Glutamatergic neuron (in vitro differentiated cells): ENCODE measurements around the gene DEPDC5. TPM values are rescaled to one million over a fixed set of nuclear protein-coding genes. Genes with fewer than 3 reads are reported as not detected.

Source experiments
- DNase-seq: peaks from one replicate; pipeline ENCODE4 v3.0.0; 2022
- H3K27ac Mint-ChIP-seq: one replicate; pipeline ENCODE4 v1.8.0; 2020; ENCODE audit warnings: mild to moderate bottlenecking, mixed read lengths, inconsistent platforms; ENCODE audit not compliant: unreplicated experiment
- H3K27me3 Mint-ChIP-seq: one replicate; pipeline ENCODE4 v1.8.0; 2020; ENCODE audit warnings: mild to moderate bottlenecking, moderate library complexity, mixed read lengths, inconsistent platforms; ENCODE audit not compliant: unreplicated experiment
- H3K36me3 Mint-ChIP-seq: one replicate; pipeline ENCODE4 v1.8.0; 2020; ENCODE audit warnings: mild to moderate bottlenecking, mixed read lengths, inconsistent platforms; ENCODE audit not compliant: unreplicated experiment
- H3K4me1 Mint-ChIP-seq: one replicate; pipeline ENCODE4 v1.8.0; 2020; ENCODE audit warnings: mild to moderate bottlenecking, low read depth, mixed read lengths, inconsistent platforms; ENCODE audit not compliant: unreplicated experiment
- H3K4me3 Mint-ChIP-seq: one replicate; pipeline ENCODE4 v1.8.0; 2020; ENCODE audit warnings: mild to moderate bottlenecking, mixed read lengths, inconsistent platforms; ENCODE audit not compliant: unreplicated experiment
- H3K9me3 Mint-ChIP-seq: one replicate; pipeline ENCODE4 v1.8.0; 2020; ENCODE audit warnings: mild to moderate bottlenecking, moderate library complexity, mixed read lengths, inconsistent platforms; ENCODE audit not compliant: unreplicated experiment
- total RNA-seq: library from RNA; stranded (reverse); fragmentation: NEBNext Ultra II Directional; extraction: Animal tissue kit (Norgen Biotek cat#: 25700); gene quantifications from one replicate; pipeline ENCODE4 v1.2.1, GENCODE V29; 2021; ENCODE audit not compliant: unreplicated experiment
- TF ChIP-seq, protein P1 (sequence below): fragments of 200-600 bp; sonication (generic); IDR thresholded peaks from one replicate; pipeline ENCODE4 v1.5.0; 2021; ENCODE audit not compliant: partially characterized antibody, unreplicated experiment

DEPDC5 gene
- total RNA-seq, 1 donor from 2014 or later: 32.0 TPM

DNA sequence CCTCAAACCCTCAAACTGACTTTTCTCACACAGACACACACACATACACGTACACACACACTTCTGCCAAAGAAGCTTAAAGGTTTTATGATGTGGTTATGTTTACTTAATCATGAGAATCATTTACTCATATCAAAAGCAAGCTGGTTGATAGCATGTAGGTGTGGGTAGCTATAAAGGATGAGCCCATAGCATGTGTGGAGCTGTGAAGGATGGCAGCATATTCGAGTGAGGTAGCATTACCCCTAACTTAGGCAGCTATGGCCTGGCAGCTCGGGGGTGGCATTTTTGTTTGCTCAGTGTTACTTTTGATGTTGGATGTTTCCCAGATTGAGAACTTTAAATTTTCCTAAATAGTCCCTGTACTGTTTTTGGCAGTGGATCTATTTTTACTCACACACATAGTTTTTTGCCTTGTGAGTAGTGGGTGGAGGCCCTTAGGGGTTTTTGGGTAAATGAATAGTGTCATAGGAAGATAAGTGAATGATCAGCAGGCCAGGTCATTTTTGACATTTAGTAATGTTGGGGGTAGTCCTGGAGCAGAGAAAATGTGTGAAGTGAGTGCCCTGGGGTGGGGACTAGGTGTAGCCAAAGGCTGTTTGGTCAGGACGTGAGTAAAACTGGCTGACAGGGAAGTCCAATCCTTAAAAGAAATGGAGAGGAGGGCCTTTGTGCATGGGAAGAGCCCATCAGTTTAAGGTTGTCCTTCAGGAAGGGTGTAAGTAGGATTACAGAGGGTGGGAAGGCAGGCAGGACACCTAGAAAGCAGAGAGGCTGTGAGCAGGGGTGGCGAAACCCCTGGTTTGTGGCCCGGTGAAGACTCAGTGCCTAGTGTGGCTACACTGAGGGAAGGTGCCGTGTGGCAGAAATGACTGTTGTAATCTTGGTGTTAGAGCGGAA lies 197.6 kb downstream of the DEPDC5 start:
- peak overlapping the region; percentile 6 for H3K27ac Mint-ChIP-seq
- no peaks in the 10 kb centered on the region for H3K36me3 Mint-ChIP-seq
- peak overlapping the region; percentile 9 for H3K4me3 Mint-ChIP-seq
- TF ChIP-seq, protein P1, sequence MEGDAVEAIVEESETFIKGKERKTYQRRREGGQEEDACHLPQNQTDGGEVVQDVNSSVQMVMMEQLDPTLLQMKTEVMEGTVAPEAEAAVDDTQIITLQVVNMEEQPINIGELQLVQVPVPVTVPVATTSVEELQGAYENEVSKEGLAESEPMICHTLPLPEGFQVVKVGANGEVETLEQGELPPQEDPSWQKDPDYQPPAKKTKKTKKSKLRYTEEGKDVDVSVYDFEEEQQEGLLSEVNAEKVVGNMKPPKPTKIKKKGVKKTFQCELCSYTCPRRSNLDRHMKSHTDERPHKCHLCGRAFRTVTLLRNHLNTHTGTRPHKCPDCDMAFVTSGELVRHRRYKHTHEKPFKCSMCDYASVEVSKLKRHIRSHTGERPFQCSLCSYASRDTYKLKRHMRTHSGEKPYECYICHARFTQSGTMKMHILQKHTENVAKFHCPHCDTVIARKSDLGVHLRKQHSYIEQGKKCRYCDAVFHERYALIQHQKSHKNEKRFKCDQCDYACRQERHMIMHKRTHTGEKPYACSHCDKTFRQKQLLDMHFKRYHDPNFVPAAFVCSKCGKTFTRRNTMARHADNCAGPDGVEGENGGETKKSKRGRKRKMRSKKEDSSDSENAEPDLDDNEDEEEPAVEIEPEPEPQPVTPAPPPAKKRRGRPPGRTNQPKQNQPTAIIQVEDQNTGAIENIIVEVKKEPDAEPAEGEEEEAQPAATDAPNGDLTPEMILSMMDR: no peak
- H3K4me1 Mint-ChIP-seq: peaks cover 45% of the 10 kb centered on the region
- no peak for DNase-seq
- peaks cover 4% of the 10 kb centered on the region for H3K27me3 Mint-ChIP-seq
- peaks cover 4% of the 10 kb centered on the region for H3K9me3 Mint-ChIP-seq

GRCh38 chr22:31952094-31952401 lies 198.2 kb downstream of the DEPDC5 start:
- Mint-ChIP-seq H3K27ac (peak overlapping the region; percentile 6), H3K27me3 (peaks cover 4% of the 10 kb centered on the region), H3K36me3 (no peaks in the 10 kb centered on the region), H3K4me1 (peaks cover 44% of the 10 kb centered on the region), H3K9me3 (peaks cover 4% of the 10 kb centered on the region), H3K4me3 (peak overlapping the region; percentile 9)
- TF ChIP-seq, protein P1: no peak
- no peak for DNase-seq

DNA sequence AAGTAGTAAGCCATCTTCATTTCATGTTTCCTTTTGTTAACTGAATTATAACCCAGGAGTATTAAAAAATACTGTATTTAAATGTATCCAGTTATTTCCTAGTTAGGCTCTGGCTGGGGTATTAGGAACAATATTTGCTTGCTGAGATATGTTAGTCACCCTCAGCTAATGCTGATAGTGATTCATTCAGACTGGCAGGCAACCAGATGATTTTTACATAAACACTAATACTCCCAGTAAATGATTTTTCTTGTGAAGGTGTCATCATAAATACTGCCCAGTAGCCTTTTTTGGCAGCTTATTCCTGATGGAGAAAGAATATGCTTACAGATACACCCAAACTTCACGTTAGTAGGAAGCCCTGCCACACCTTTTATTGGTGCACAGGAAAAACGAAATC lies 198.7 kb downstream of the DEPDC5 start:
- peaks cover 4% of the 10 kb centered on the region for H3K27me3 Mint-ChIP-seq

DNA sequence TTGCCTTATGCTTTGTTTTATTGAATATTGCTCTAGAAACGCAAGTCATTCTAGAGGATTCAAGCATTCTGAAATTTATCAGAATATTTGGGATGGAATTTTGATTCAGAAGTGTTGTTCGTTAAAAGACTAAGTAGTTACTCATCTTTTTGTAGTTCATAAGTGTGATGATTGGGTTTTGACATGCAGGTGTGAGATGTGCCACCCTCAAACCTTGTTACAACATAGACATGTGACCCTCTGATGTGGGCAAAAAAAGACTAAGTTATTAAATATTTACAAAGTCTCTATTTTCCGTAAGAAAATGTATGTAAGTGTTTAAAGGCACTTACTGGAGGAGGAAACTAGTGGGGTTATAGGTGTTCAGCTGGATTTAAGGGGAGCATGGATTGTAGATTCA lies 199.4 kb downstream of the DEPDC5 start:
- TF ChIP-seq, protein P1: no peak
- peaks cover 36% of the 10 kb centered on the region for H3K4me1 Mint-ChIP-seq
- peaks cover 4% of the 10 kb centered on the region for H3K9me3 Mint-ChIP-seq
- H3K4me3 Mint-ChIP-seq: peak overlapping the region; percentile 55
- no peak for DNase-seq
- no peaks in the 10 kb centered on the region for H3K36me3 Mint-ChIP-seq
- H3K27ac Mint-ChIP-seq: peak overlapping the region; percentile 17
- peaks cover 2% of the 10 kb centered on the region for H3K27me3 Mint-ChIP-seq

More for the DNA sequence above, 198.7 kb downstream of the DEPDC5 start:
- Mint-ChIP-seq H3K4me3 (peak overlapping the region; percentile 9), H3K4me1 (peaks cover 40% of the 10 kb centered on the region), H3K27ac (no peak overlapping the region), H3K9me3 (peaks cover 4% of the 10 kb centered on the region), H3K36me3 (no peaks in the 10 kb centered on the region)
- no peak for DNase-seq
- TF ChIP-seq, protein P1: no peak
